Liver (tissue), 9 donors: Measurements from ENCODE around the gene SH2D5. TPM values are rescaled to one million over a fixed set of nuclear protein-coding genes. Genes with fewer than 3 reads are reported as not detected.

Experiments used
- DNase-seq: peaks from one replicate; pipeline ENCODE4 v3.0.0-alpha.2; 2017; ENCODE audit warnings: low spot score
- H3K27ac ChIP-seq, 2 donors: one replicate each; pipeline ENCODE4 v1.7.0; 2013; ENCODE audit warnings: inconsistent platforms in 2 of 2, low read length in 2 of 2, control low read depth in 1 of 2, low read depth in 1 of 2, mild to moderate bottlenecking in 1 of 2
- H3K27me3 ChIP-seq, 4 donors: one replicate each; pipeline versions ENCODE4 v1.6.1 to v1.7.0; 2013; ENCODE audit warnings: low read length in 3 of 4, inconsistent platforms in 1 of 4, mild to moderate bottlenecking in 1 of 4, moderate library complexity in 1 of 4; ENCODE audit not compliant: control insufficient read depth in 4 of 4, insufficient read depth in 4 of 4
- H3K36me3 ChIP-seq, 4 donors: one replicate each; pipeline versions ENCODE4 v1.6.1 to v1.7.0; 2013; ENCODE audit warnings: low read length in 3 of 4, mild to moderate bottlenecking in 3 of 4, low read depth in 1 of 4, moderate library complexity in 1 of 4; ENCODE audit not compliant: control insufficient read depth in 4 of 4, insufficient read depth in 3 of 4
- H3K4me1 ChIP-seq, 4 donors: one replicate each; pipeline versions ENCODE4 v1.6.1 to v1.7.0; 2013; ENCODE audit warnings: low read length in 3 of 4, mild to moderate bottlenecking in 3 of 4, moderate library complexity in 1 of 4; ENCODE audit not compliant: control insufficient read depth in 4 of 4, insufficient read depth in 4 of 4
- H3K4me3 ChIP-seq, 3 donors: one replicate each; pipeline versions ENCODE4 v1.6.1 to v1.7.0; 2013; ENCODE audit warnings: low read length in 3 of 3, control low read depth in 1 of 3, low read depth in 1 of 3, mild to moderate bottlenecking in 1 of 3
- H3K9ac ChIP-seq, 2 donors: one replicate each; pipeline ENCODE4 v1.7.0; 2013; ENCODE audit warnings: low read length in 2 of 2, mild to moderate bottlenecking in 2 of 2, moderate library complexity in 2 of 2, control low read depth in 1 of 2, low read depth in 1 of 2
- H3K9me3 ChIP-seq, 4 donors: one replicate each; pipeline versions ENCODE4 v1.6.1 to v1.7.0; 2013; ENCODE audit warnings: low read length in 3 of 4; ENCODE audit not compliant: control insufficient read depth in 4 of 4
- CTCF ChIP-seq: fragments of 150-350 bp; IDR thresholded peaks from 2 replicates; pipeline ENCODE4 v1.5.1; 2017; ENCODE audit warnings: improper control_type of control experiment, low read depth, low read length; ENCODE audit not compliant: missing input control
- FOXA2 ChIP-seq: IDR thresholded peaks from 2 replicates; pipeline ENCODE4 v1.6.1; 2016; ENCODE audit warnings: antibody characterized with exemption
- GABPA ChIP-seq, 2 donors: IDR thresholded peaks in 1 of 2; conservative IDR thresholded peaks in 1 of 2; 2 replicates each; pipeline ENCODE4 v1.6.1; 2016; ENCODE audit warnings: antibody characterized with exemption in 2 of 2, mild to moderate bottlenecking in 1 of 2, moderate library complexity in 1 of 2
- HNF4A ChIP-seq, 2 donors: conservative IDR thresholded peaks; 2 replicates each; pipeline ENCODE4 v1.6.1; 2016; ENCODE audit warnings: antibody characterized with exemption in 2 of 2, mild to moderate bottlenecking in 2 of 2
- JUND ChIP-seq, 2 donors: IDR thresholded peaks; 2 replicates each; pipeline ENCODE4 v1.6.1; 2016; ENCODE audit warnings: antibody characterized with exemption in 2 of 2
- MAX ChIP-seq: IDR thresholded peaks from 2 replicates; pipeline ENCODE4 v1.6.1; 2016; ENCODE audit warnings: antibody characterized with exemption
- NR2F2 ChIP-seq: IDR thresholded peaks from 2 replicates; pipeline ENCODE4 v1.6.1; 2016; ENCODE audit warnings: antibody characterized with exemption
- RAD21 ChIP-seq, 2 donors: IDR thresholded peaks; 2 replicates each; pipeline ENCODE4 v1.6.1; 2016; ENCODE audit warnings: antibody characterized with exemption in 2 of 2, mild to moderate bottlenecking in 2 of 2
- RXRA ChIP-seq, 2 donors: IDR thresholded peaks; 2 replicates each; pipeline ENCODE4 v1.6.1; 2017 to 2018; ENCODE audit warnings: antibody characterized with exemption in 2 of 2, mild to moderate bottlenecking in 1 of 2
- SP1 ChIP-seq: IDR thresholded peaks from 2 replicates; pipeline ENCODE4 v1.6.1; 2018; ENCODE audit warnings: antibody characterized with exemption, mild to moderate bottlenecking
- TAF1 ChIP-seq: conservative IDR thresholded peaks from 2 replicates; pipeline ENCODE4 v1.6.1; 2016; ENCODE audit warnings: antibody characterized with exemption, mild to moderate bottlenecking
- YY1 ChIP-seq: IDR thresholded peaks from 2 replicates; pipeline ENCODE4 v1.6.1; 2016; ENCODE audit warnings: antibody characterized with exemption, mild to moderate bottlenecking
- ZBTB33 ChIP-seq: IDR thresholded peaks from 2 replicates; pipeline ENCODE4 v1.6.1; 2016; ENCODE audit warnings: antibody characterized with exemption
- WGBS: extraction: QIAGEN DNeasy Blood & Tissue Kit; methylation state at CpG from one replicate; pipeline ENCODE4 v1.1.7; 2013; 5-methylcytosine and 5-hydroxymethylcytosine counted together
- polyA plus RNA-seq, 2 donors: library from polyadenylated mRNA; stranded (reverse) in 1 of 2; unstranded in 1 of 2; fragments of 200-250 nt in 1 of 2; fragments of >200 nt in 1 of 2; fragmentation: Nextera tagmentation in 1 of 2; extraction: Ambion mirVana in 1 of 2; gene quantifications; one replicate each; pipeline versions ENCODE4 v1.2.1 to v1.2.3, GENCODE V29; 2013 to 2015
- total RNA-seq, 2 donors: library from RNA; depleted of rRNA; stranded (reverse); fragments of >200 nt; gene quantifications; one replicate each; pipeline ENCODE4 v1.2.3, GENCODE V29; 2014
- TF ChIP-seq, protein P1 (sequence below): IDR thresholded peaks from 2 replicates; pipeline ENCODE4 v1.6.1; 2016; ENCODE audit warnings: antibody characterized with exemption, mild to moderate bottlenecking
- TF ChIP-seq, protein P2 (sequence below): IDR thresholded peaks from 2 replicates; pipeline ENCODE4 v1.6.1; 2016; ENCODE audit warnings: antibody characterized with exemption
- donor health status: healthy.
- donor health status: healthy.
- donor health status: healthy.
- donor health status: healthy.
- donor health status: healthy.

SH2D5 gene
- total and polyA plus RNA-seq, 4 donors: 0.05 TPM; not detected in 3

GRCh38 chr1:20682571-20683236 is 49.8 kb downstream of the SH2D5 start:
- WGBS: 70% methylated on average over 24 of the region's 24 CpGs
- no peaks in the 10 kb centered on the region for H3K36me3 ChIP-seq
- H3K4me1 ChIP-seq: peaks cover 0 to 7% (median 4%) of the 10 kb centered on the region in 4 donors
- H3K4me3 ChIP-seq: no peak overlapping the region
- no peak for TF ChIP-seq ZBTB33
- no peak for TF ChIP-seq YY1
- no peak for TF ChIP-seq RAD21 (IDR thresholded peaks at IDR 0.05)
- TF ChIP-seq, protein P1, sequence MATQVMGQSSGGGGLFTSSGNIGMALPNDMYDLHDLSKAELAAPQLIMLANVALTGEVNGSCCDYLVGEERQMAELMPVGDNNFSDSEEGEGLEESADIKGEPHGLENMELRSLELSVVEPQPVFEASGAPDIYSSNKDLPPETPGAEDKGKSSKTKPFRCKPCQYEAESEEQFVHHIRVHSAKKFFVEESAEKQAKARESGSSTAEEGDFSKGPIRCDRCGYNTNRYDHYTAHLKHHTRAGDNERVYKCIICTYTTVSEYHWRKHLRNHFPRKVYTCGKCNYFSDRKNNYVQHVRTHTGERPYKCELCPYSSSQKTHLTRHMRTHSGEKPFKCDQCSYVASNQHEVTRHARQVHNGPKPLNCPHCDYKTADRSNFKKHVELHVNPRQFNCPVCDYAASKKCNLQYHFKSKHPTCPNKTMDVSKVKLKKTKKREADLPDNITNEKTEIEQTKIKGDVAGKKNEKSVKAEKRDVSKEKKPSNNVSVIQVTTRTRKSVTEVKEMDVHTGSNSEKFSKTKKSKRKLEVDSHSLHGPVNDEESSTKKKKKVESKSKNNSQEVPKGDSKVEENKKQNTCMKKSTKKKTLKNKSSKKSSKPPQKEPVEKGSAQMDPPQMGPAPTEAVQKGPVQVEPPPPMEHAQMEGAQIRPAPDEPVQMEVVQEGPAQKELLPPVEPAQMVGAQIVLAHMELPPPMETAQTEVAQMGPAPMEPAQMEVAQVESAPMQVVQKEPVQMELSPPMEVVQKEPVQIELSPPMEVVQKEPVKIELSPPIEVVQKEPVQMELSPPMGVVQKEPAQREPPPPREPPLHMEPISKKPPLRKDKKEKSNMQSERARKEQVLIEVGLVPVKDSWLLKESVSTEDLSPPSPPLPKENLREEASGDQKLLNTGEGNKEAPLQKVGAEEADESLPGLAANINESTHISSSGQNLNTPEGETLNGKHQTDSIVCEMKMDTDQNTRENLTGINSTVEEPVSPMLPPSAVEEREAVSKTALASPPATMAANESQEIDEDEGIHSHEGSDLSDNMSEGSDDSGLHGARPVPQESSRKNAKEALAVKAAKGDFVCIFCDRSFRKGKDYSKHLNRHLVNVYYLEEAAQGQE: no peak
- no peak for TF ChIP-seq JUND (IDR thresholded peaks at IDR 0.05)
- TF ChIP-seq HNF4A (conservative IDR thresholded peaks at IDR 0.05): no peak
- TF ChIP-seq NR2F2: no peak
- TF ChIP-seq FOXA2: no peak
- TF ChIP-seq TAF1: no peak
- no peaks in the 10 kb centered on the region for H3K9me3 ChIP-seq
- DNase-seq: no peak
- no peak overlapping the region for H3K27ac ChIP-seq
- H3K27me3 ChIP-seq: no peaks in the 10 kb centered on the region
- no peak overlapping the region for H3K9ac ChIP-seq

DNA sequence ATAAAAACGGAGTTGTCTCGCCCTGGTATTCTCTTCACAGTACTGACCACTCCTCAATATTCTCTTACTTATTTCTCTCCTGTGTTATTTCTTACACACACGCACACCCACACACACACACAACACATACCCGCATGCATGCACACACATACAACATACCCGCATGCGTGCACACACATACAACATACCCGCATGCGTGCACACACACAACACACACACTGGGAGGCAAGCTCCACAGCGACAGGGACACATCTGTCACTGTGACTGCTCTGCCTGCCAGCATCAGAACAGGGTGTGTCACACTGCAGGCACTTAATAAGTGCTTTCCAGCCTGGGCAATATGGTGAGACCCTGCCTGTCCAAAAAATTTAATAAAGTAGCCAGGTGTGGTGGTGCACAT is 50.5 kb downstream of the SH2D5 start:
- WGBS: 93% methylated on average over 9 of the region's 9 CpGs
- Histone ChIP-seq H3K9ac (no peak overlapping the region), H3K36me3 (no peaks in the 10 kb centered on the region), H3K9me3 (no peaks in the 10 kb centered on the region), H3K4me1 (peaks cover 0 to 7% (median 4%) of the 10 kb centered on the region in 4 donors), H3K4me3 (no peak overlapping the region), H3K27me3 (no peaks in the 10 kb centered on the region), H3K27ac (no peak overlapping the region)
- TF ChIP-seq, protein P1: no peak
- no peak for TF ChIP-seq RXRA (IDR thresholded peaks at IDR 0.05)
- TF ChIP-seq CTCF: no peak
- TF ChIP-seq, protein P2, sequence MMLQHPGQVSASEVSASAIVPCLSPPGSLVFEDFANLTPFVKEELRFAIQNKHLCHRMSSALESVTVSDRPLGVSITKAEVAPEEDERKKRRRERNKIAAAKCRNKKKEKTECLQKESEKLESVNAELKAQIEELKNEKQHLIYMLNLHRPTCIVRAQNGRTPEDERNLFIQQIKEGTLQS: no peak
- TF ChIP-seq GABPA (IDR thresholded peaks at IDR 0.05 in 1 of 2, conservative IDR thresholded peaks at IDR 0.05 in 1 of 2): no peak
- no peak for TF ChIP-seq MAX
- TF ChIP-seq JUND (IDR thresholded peaks at IDR 0.05): no peak
- no peak for TF ChIP-seq SP1
- DNase-seq: no peak
